ENCODE measurements around the gene DUS4L. TPM values are rescaled to one million over a fixed set of nuclear protein-coding genes. Genes with fewer than 3 reads are reported as not detected.
A peak's percentile ranks its signal among the peaks of the same experiment; 100 is the strongest.
"Not testable (repeated sequence)": the region's sequence is repeated elsewhere in the genome, so short reads cannot be mapped to it uniquely, and the experiment has no call there.

Gene DUS4L
- polyA plus RNA-seq (2012; ENCODE audit: low read depth, missing spikeins), result 6.6 TPM

GRCh38 chr7:107563775-107564552 lies at the start of gene DUS4L, which contains the start of gene COG5:
Gene DUS4L (plus strand): TSS chr7:107563971. CDS start chr7:107567071, 3,100 bp downstream.
Gene COG5 (minus strand): TSS chr7:107563920. CDS start chr7:107563896, 24 bp downstream.
- DNase-seq (ENCODE audit: insufficient read length, low spot score) (peak; percentile 77), FAIRE-seq (peak; percentile 92)
- TF ChIP-seq POLR2A (IDR thresholded peaks at IDR 0.05; ENCODE audit: low read depth, low read length), result peak; percentile 90
- peak; percentile 74 for TF ChIP-seq POLR2AphosphoS5 (IDR thresholded peaks at IDR 0.05; ENCODE audit: low read depth, low read length)
- peak; percentile 79; the same call in 1 of the 2 replicates for TF ChIP-seq TAF1 (IDR thresholded peaks at IDR 0.05; ENCODE audit: low read depth, low read length)
- TF ChIP-seq SPI1 (IDR thresholded peaks at IDR 0.05; ENCODE audit: low read depth, low read length), result no peak
- TF ChIP-seq PAX5 (IDR thresholded peaks at IDR 0.05; ENCODE audit: insufficient read depth, low read length, severe bottlenecking), result no peak
- TF ChIP-seq POU2F2 (IDR thresholded peaks at IDR 0.05; ENCODE audit: low read depth, low read length), result peak; percentile 66

GRCh38 chr7:107526672-107527071 lies 37.1 kb upstream of the DUS4L start:
- no peak for FAIRE-seq
- TF ChIP-seq POLR2A (IDR thresholded peaks at IDR 0.05; ENCODE audit: low read depth, low read length) (no peak), POU2F2 (IDR thresholded peaks at IDR 0.05; ENCODE audit: low read depth, low read length) (no peak), POLR2AphosphoS5 (IDR thresholded peaks at IDR 0.05; ENCODE audit: low read depth, low read length) (no peak), PAX5 (IDR thresholded peaks at IDR 0.05; ENCODE audit: insufficient read depth, low read length, severe bottlenecking) (no peak)
- DNase-seq (ENCODE audit: insufficient read length, low spot score), result no peak

GRCh38 chr7:107527196-107527595 lies 36.6 kb upstream of the DUS4L start:
- no peak for FAIRE-seq
- no peak for TF ChIP-seq POU2F2 (IDR thresholded peaks at IDR 0.05; ENCODE audit: low read depth, low read length)
- no peak for TF ChIP-seq PAX5 (IDR thresholded peaks at IDR 0.05; ENCODE audit: insufficient read depth, low read length, severe bottlenecking)
- no peak for TF ChIP-seq TAF1 (IDR thresholded peaks at IDR 0.05; ENCODE audit: low read depth, low read length)
- no peak for TF ChIP-seq POLR2AphosphoS5 (IDR thresholded peaks at IDR 0.05; ENCODE audit: low read depth, low read length)
- TF ChIP-seq POLR2A (IDR thresholded peaks at IDR 0.05; ENCODE audit: low read depth, low read length), result no peak
- TF ChIP-seq SPI1 (IDR thresholded peaks at IDR 0.05; ENCODE audit: low read depth, low read length), result no peak

GRCh38 chr7:107528461-107528860 lies 35.3 kb upstream of the DUS4L start:
- DNase-seq (ENCODE audit: insufficient read length, low spot score) (no peak), FAIRE-seq (no peak)
- TF ChIP-seq SPI1 (IDR thresholded peaks at IDR 0.05; ENCODE audit: low read depth, low read length), result no peak
- TF ChIP-seq POLR2AphosphoS5 (IDR thresholded peaks at IDR 0.05; ENCODE audit: low read depth, low read length), result no peak
- no peak for TF ChIP-seq PAX5 (IDR thresholded peaks at IDR 0.05; ENCODE audit: insufficient read depth, low read length, severe bottlenecking)
- no peak for TF ChIP-seq TAF1 (IDR thresholded peaks at IDR 0.05; ENCODE audit: low read depth, low read length)
- TF ChIP-seq POU2F2 (IDR thresholded peaks at IDR 0.05; ENCODE audit: low read depth, low read length), result no peak
- no peak for TF ChIP-seq POLR2A (IDR thresholded peaks at IDR 0.05; ENCODE audit: low read depth, low read length)

More at GRCh38 chr7:107527196-107527595, 36.6 kb upstream of the DUS4L start:
- no peak for DNase-seq (ENCODE audit: insufficient read length, low spot score)

GRCh38 chr7:107530751-107531150 lies 33.0 kb upstream of the DUS4L start:
- no peak for DNase-seq (ENCODE audit: insufficient read length, low spot score)
- FAIRE-seq, result no peak
- no peak for TF ChIP-seq SPI1 (IDR thresholded peaks at IDR 0.05; ENCODE audit: low read depth, low read length)
- no peak for TF ChIP-seq PAX5 (IDR thresholded peaks at IDR 0.05; ENCODE audit: insufficient read depth, low read length, severe bottlenecking)
- no peak for TF ChIP-seq POLR2A (IDR thresholded peaks at IDR 0.05; ENCODE audit: low read depth, low read length)
- no peak for TF ChIP-seq POLR2AphosphoS5 (IDR thresholded peaks at IDR 0.05; ENCODE audit: low read depth, low read length)
- no peak for TF ChIP-seq TAF1 (IDR thresholded peaks at IDR 0.05; ENCODE audit: low read depth, low read length)
- no peak for TF ChIP-seq POU2F2 (IDR thresholded peaks at IDR 0.05; ENCODE audit: low read depth, low read length)

- no peak for DNase-seq (ENCODE audit: insufficient read length, low spot score)
- TF ChIP-seq POLR2A (IDR thresholded peaks at IDR 0.05; ENCODE audit: low read depth, low read length), result no peak
- no peak for TF ChIP-seq SPI1 (IDR thresholded peaks at IDR 0.05; ENCODE audit: low read depth, low read length)
- TF ChIP-seq PAX5 (IDR thresholded peaks at IDR 0.05; ENCODE audit: insufficient read depth, low read length, severe bottlenecking), result no peak
- TF ChIP-seq TAF1 (IDR thresholded peaks at IDR 0.05; ENCODE audit: low read depth, low read length), result no peak
- no peak for TF ChIP-seq POLR2AphosphoS5 (IDR thresholded peaks at IDR 0.05; ENCODE audit: low read depth, low read length)
- TF ChIP-seq POU2F2 (IDR thresholded peaks at IDR 0.05; ENCODE audit: low read depth, low read length), result no peak
- FAIRE-seq, result no peak
Observed at GRCh38 chr7:107534139-107534538, 29.6 kb upstream of the DUS4L start.

- FAIRE-seq; DNase-seq (ENCODE audit: insufficient read length, low spot score): not testable (repeated sequence)
Observed at GRCh38 chr7:107537228-107537627, 26.5 kb upstream of the DUS4L start.

GRCh38 chr7:107538001-107538400 lies 25.8 kb upstream of the DUS4L start:
- FAIRE-seq (no peak), DNase-seq (ENCODE audit: insufficient read length, low spot score) (no peak)
- TF ChIP-seq POLR2AphosphoS5 (IDR thresholded peaks at IDR 0.05; ENCODE audit: low read depth, low read length) (no peak), TAF1 (IDR thresholded peaks at IDR 0.05; ENCODE audit: low read depth, low read length) (no peak), POU2F2 (IDR thresholded peaks at IDR 0.05; ENCODE audit: low read depth, low read length) (no peak), SPI1 (IDR thresholded peaks at IDR 0.05; ENCODE audit: low read depth, low read length) (no peak), PAX5 (IDR thresholded peaks at IDR 0.05; ENCODE audit: insufficient read depth, low read length, severe bottlenecking) (no peak)

- no peak for FAIRE-seq
- TF ChIP-seq PAX5 (IDR thresholded peaks at IDR 0.05; ENCODE audit: insufficient read depth, low read length, severe bottlenecking) (no peak), POLR2A (IDR thresholded peaks at IDR 0.05; ENCODE audit: low read depth, low read length) (no peak), TAF1 (IDR thresholded peaks at IDR 0.05; ENCODE audit: low read depth, low read length) (no peak), SPI1 (IDR thresholded peaks at IDR 0.05; ENCODE audit: low read depth, low read length) (no peak), POU2F2 (IDR thresholded peaks at IDR 0.05; ENCODE audit: low read depth, low read length) (no peak), POLR2AphosphoS5 (IDR thresholded peaks at IDR 0.05; ENCODE audit: low read depth, low read length) (no peak)
- DNase-seq (ENCODE audit: insufficient read length, low spot score), result no peak
Observed at GRCh38 chr7:107543338-107543993, 20.3 kb upstream of the DUS4L start.

Data from GM12891 (cell line).